ENCODE measurements around the gene ABL2. TPM values are rescaled to one million over a fixed set of nuclear protein-coding genes. Genes with fewer than 3 reads are reported as not detected.
A peak's percentile ranks its signal among the peaks of the same experiment; 100 is the strongest.

Gene ABL2
- total and polyA plus RNA-seq, 2 donors (not counting 3 experiments of a cell fraction or from before 2014, with no cell fraction given) = 41.8 to 158 TPM

GRCh38 chr1:179169616-179170467, 59.6 kb downstream of the ABL2 start:
- no peaks in the 10 kb centered on the region for H3K9me3 ChIP-seq (replicated peaks; ENCODE audit: control insufficient read depth, insufficient read depth, low read length)
- H2AFZ ChIP-seq (ENCODE audit: low read depth, low read length) = no peak overlapping the region
- TF ChIP-seq FOS (IDR thresholded peaks at IDR 0.05; ENCODE audit: borderline replicate concordance, insufficient read depth, low read length) (peak; percentile 33), POLR2A (IDR thresholded peaks at IDR 0.05; ENCODE audit: low read depth, low read length) (no peak), JUN (IDR thresholded peaks at IDR 0.05; ENCODE audit: borderline replicate concordance, insufficient read depth, insufficient read length, low read depth) (peak; percentile 44)
- H3K79me2 ChIP-seq (ENCODE audit: control insufficient read depth, insufficient read depth, low read length) = peaks cover 35% of the 10 kb centered on the region
- H3K9me1 ChIP-seq (replicated peaks; ENCODE audit: control insufficient read depth, extremely low read depth, insufficient read depth, low read length) = no peaks in the 10 kb centered on the region
- FAIRE-seq (peak; percentile 54), DNase-seq (ENCODE audit: low read depth, low spot score) (no peak)
- H3K9ac ChIP-seq (replicated peaks; ENCODE audit: extremely low read depth, insufficient read depth, low read length) = no peak overlapping the region
- H3K4me1 ChIP-seq (ENCODE audit: control insufficient read depth, extremely low read depth, insufficient read depth, low read length) = peaks cover 4% of the 10 kb centered on the region
- no peaks in the 10 kb centered on the region for H4K20me1 ChIP-seq (replicated peaks; ENCODE audit: control insufficient read depth, extremely low read depth, insufficient read depth, low read length)
- dilution Hi-C loops (cut with MboI; ENCODE audit: extremely low pct_ligation_motif_present, low sequenced_read_pairs) = no loop called here
- intact Hi-C loops (cut with micrococcal nuclease) = no loop called here
- H3K4me3 ChIP-seq (replicated peaks in 1 of 3; ENCODE audit: insufficient read depth in 1 of 3, low read depth in 1 of 3, low read length in 3 of 3) = no peak overlapping the region
- no peak overlapping the region for H3K27ac ChIP-seq (ENCODE audit: insufficient read depth, low read depth, low read length)
- ChIA-PET POLR2A (no interaction called here), CTCF (interaction anchor here (2.3 kb wide), 1 partner anchor 49 kb away, joined by 8 read pairs; no protein-coding TSS in a partner anchor)
- no peaks in the 10 kb centered on the region for H3K36me3 ChIP-seq (ENCODE audit: control insufficient read depth in 2 of 2, extremely low read depth in 1 of 2, insufficient read depth in 2 of 2, low read length in 2 of 2)
- H3K27me3 ChIP-seq (ENCODE audit: control insufficient read depth in 2 of 2, insufficient read depth in 2 of 2, low read length in 2 of 2) = no peaks in the 10 kb centered on the region
- H3K4me2 ChIP-seq (ENCODE audit: insufficient read depth, low read length) = no peak overlapping the region
- no TSS peak for BruUV-seq (replicated peaks)

- H3K79me2 ChIP-seq (ENCODE audit: control insufficient read depth, insufficient read depth, low read length) = peaks cover 36% of the 10 kb centered on the region
- no peak overlapping the region for H2AFZ ChIP-seq (ENCODE audit: low read depth, low read length)
- no peaks in the 10 kb centered on the region for H3K9me3 ChIP-seq (replicated peaks; ENCODE audit: control insufficient read depth, insufficient read depth, low read length)
- CTCF ChIA-PET = no interaction called here
- no peak for TF ChIP-seq POLR2A (IDR thresholded peaks at IDR 0.05; ENCODE audit: low read depth, low read length)
- TF ChIP-seq MYC (IDR thresholded peaks at IDR 0.05; ENCODE audit: low read depth, low read length) = no peak
- TF ChIP-seq, protein P1, sequence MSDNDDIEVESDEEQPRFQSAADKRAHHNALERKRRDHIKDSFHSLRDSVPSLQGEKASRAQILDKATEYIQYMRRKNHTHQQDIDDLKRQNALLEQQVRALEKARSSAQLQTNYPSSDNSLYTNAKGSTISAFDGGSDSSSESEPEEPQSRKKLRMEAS (IDR thresholded peaks at IDR 0.05; ENCODE audit: insufficient read depth, insufficient read length) = no peak
- no peak for TF ChIP-seq GATA2 (IDR thresholded peaks at IDR 0.05; ENCODE audit: insufficient read depth, insufficient read length, low read depth, low read length)
- TF ChIP-seq JUN (IDR thresholded peaks at IDR 0.05; ENCODE audit: borderline replicate concordance, insufficient read depth, insufficient read length, low read depth) = no peak
- TF ChIP-seq, protein P2, sequence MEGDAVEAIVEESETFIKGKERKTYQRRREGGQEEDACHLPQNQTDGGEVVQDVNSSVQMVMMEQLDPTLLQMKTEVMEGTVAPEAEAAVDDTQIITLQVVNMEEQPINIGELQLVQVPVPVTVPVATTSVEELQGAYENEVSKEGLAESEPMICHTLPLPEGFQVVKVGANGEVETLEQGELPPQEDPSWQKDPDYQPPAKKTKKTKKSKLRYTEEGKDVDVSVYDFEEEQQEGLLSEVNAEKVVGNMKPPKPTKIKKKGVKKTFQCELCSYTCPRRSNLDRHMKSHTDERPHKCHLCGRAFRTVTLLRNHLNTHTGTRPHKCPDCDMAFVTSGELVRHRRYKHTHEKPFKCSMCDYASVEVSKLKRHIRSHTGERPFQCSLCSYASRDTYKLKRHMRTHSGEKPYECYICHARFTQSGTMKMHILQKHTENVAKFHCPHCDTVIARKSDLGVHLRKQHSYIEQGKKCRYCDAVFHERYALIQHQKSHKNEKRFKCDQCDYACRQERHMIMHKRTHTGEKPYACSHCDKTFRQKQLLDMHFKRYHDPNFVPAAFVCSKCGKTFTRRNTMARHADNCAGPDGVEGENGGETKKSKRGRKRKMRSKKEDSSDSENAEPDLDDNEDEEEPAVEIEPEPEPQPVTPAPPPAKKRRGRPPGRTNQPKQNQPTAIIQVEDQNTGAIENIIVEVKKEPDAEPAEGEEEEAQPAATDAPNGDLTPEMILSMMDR (IDR thresholded peaks at IDR 0.05; ENCODE audit: extremely low read depth in 1 of 2, insufficient read depth in 1 of 2, low read depth in 1 of 2, low read length in 2 of 2) = no peak
- TF ChIP-seq EZH2 (IDR thresholded peaks at IDR 0.05; ENCODE audit: borderline replicate concordance, low read depth, low read length, severe bottlenecking) = no peak
- TF ChIP-seq FOS (IDR thresholded peaks at IDR 0.05; ENCODE audit: borderline replicate concordance, insufficient read depth, low read length) = no peak
- no peak for TF ChIP-seq POLR2AphosphoS5 (IDR thresholded peaks at IDR 0.05; ENCODE audit: insufficient read depth, low read depth, low read length)
- peaks cover 9% of the 10 kb centered on the region for H3K4me1 ChIP-seq (ENCODE audit: control insufficient read depth, extremely low read depth, insufficient read depth, low read length)
- no peaks in the 10 kb centered on the region for H3K9me1 ChIP-seq (replicated peaks; ENCODE audit: control insufficient read depth, extremely low read depth, insufficient read depth, low read length)
- H3K27ac ChIP-seq (ENCODE audit: insufficient read depth, low read depth, low read length) = no peak overlapping the region
- POLR2A ChIA-PET = no interaction called here
- no TSS peak for BruUV-seq (replicated peaks)
- no peak overlapping the region for H3K4me3 ChIP-seq (replicated peaks in 1 of 3; ENCODE audit: insufficient read depth in 1 of 3, low read depth in 1 of 3, low read length in 3 of 3)
- no peaks in the 10 kb centered on the region for H4K20me1 ChIP-seq (replicated peaks; ENCODE audit: control insufficient read depth, extremely low read depth, insufficient read depth, low read length)
- DNase-seq (ENCODE audit: low read depth, low spot score) (no peak), FAIRE-seq (no peak)
- no peak overlapping the region for H3K4me2 ChIP-seq (ENCODE audit: insufficient read depth, low read length)
- H3K27me3 ChIP-seq (ENCODE audit: control insufficient read depth in 2 of 2, insufficient read depth in 2 of 2, low read length in 2 of 2) = no peaks in the 10 kb centered on the region
- H3K36me3 ChIP-seq (ENCODE audit: control insufficient read depth in 2 of 2, extremely low read depth in 1 of 2, insufficient read depth in 2 of 2, low read length in 2 of 2) = no peaks in the 10 kb centered on the region
- intact Hi-C loops (cut with micrococcal nuclease) = no loop called here
- dilution Hi-C loops (cut with MboI; ENCODE audit: extremely low pct_ligation_motif_present, low sequenced_read_pairs) = no loop called here
- no peak overlapping the region for H3K9ac ChIP-seq (replicated peaks; ENCODE audit: extremely low read depth, insufficient read depth, low read length)
Measured at GRCh38 chr1:179168536-179168935, 60.9 kb downstream of the ABL2 start.

All from endothelial cell of umbilical vein (primary cell).